Activated naive CD8-positive, alpha-beta T cell treated with anti-CD3 and anti-CD28 coated beads for 36 hours (primary cell): ENCODE data around the gene CTAGE8. TPM values are rescaled to one million over a fixed set of nuclear protein-coding genes. Genes with fewer than 3 reads are reported as not detected.
"Not testable (repeated sequence)": the region's sequence is repeated elsewhere in the genome, so short reads cannot be mapped to it uniquely, and the experiment has no call there.

Source experiments
- DNase-seq: peaks from one replicate; pipeline ENCODE4 v3.0.0; 2021
- H3K27ac Mint-ChIP-seq: one replicate; pipeline ENCODE4 v1.8.0; 2022; ENCODE audit warnings: mild to moderate bottlenecking, moderate library complexity, mixed read lengths
- H3K27me3 Mint-ChIP-seq: one replicate; pipeline ENCODE4 v1.8.0; 2022; ENCODE audit warnings: mild to moderate bottlenecking, mixed read lengths
- H3K36me3 Mint-ChIP-seq: one replicate; pipeline ENCODE4 v1.8.0; 2021; ENCODE audit warnings: mild to moderate bottlenecking, mixed read lengths
- H3K4me1 Mint-ChIP-seq: one replicate; pipeline ENCODE4 v1.8.0; 2021; ENCODE audit warnings: mixed read lengths
- H3K4me3 Mint-ChIP-seq: one replicate; pipeline ENCODE4 v1.8.0; 2022; ENCODE audit warnings: mild to moderate bottlenecking, moderate library complexity, mixed read lengths
- H3K9me3 Mint-ChIP-seq: one replicate; pipeline ENCODE4 v1.8.0; 2022; ENCODE audit warnings: mixed read lengths
- total RNA-seq, 2 experiments: library from RNA; stranded (reverse); gene quantifications; one replicate each; pipeline ENCODE4 v1.2.3, GENCODE V29; 2021

CTAGE8 gene, protein sequence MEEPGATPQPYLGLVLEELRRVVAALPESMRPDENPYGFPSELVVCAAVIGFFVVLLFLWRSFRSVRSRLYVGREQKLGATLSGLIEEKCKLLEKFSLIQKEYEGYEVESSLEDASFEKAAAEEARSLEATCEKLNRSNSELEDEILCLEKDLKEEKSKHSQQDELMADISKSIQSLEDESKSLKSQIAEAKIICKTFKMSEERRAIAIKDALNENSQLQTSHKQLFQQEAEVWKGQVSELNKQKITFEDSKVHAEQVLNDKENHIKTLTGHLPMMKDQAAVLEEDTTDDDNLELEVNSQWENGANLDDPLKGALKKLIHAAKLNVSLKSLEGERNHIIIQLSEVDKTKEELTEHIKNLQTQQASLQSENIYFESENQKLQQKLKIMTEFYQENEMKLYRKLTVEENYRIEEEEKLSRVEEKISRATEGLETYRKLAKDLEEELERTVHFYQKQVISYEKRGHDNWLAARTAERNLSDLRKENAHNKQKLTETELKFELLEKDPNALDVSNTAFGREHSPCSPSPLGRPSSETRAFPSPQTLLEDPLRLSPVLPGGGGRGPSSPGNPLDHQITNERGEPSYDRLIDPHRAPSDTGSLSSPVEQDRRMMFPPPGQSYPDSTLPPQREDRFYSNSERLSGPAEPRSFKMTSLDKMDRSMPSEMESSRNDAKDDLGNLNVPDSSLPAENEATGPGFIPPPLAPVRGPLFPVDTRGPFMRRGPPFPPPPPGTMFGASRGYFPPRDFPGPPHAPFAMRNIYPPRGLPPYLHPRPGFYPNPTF
- total RNA-seq, result 1 to 10 TPM in 1 of 2 experiments, not detected in 1; 1.9 TPM

- not testable (repeated sequence) for H3K4me1 Mint-ChIP-seq, DNase-seq, H3K9me3 Mint-ChIP-seq, H3K4me3 Mint-ChIP-seq, H3K27ac Mint-ChIP-seq, H3K27me3 Mint-ChIP-seq, H3K36me3 Mint-ChIP-seq
Measured at GRCh38 chr7:144269188-144269587, at the start of gene CTAGE8. CTAGE8 (minus strand) TSS chr7:144269288; CDS start chr7:144269250, 38 bp downstream.

GRCh38 chr7:144317537-144317936 is 48.4 kb upstream of the CTAGE8 start:
- not testable (repeated sequence) for H3K27ac Mint-ChIP-seq, H3K4me1 Mint-ChIP-seq, DNase-seq, H3K27me3 Mint-ChIP-seq, H3K9me3 Mint-ChIP-seq, H3K36me3 Mint-ChIP-seq, H3K4me3 Mint-ChIP-seq

GRCh38 chr7:144311872-144312469 is 42.9 kb upstream of the CTAGE8 start, which contains the start of gene OR2A1:
OR2A1 (plus strand) TSS chr7:144312419; CDS start chr7:144318125, 5,706 bp downstream.
- not testable (repeated sequence) for H3K9me3 Mint-ChIP-seq, DNase-seq, H3K4me3 Mint-ChIP-seq, H3K27ac Mint-ChIP-seq, H3K36me3 Mint-ChIP-seq, H3K27me3 Mint-ChIP-seq, H3K4me1 Mint-ChIP-seq

- not testable (repeated sequence) for H3K4me1 Mint-ChIP-seq, H3K36me3 Mint-ChIP-seq, H3K4me3 Mint-ChIP-seq, DNase-seq, H3K27me3 Mint-ChIP-seq, H3K27ac Mint-ChIP-seq, H3K9me3 Mint-ChIP-seq
Measured at GRCh38 chr7:144311218-144311617, 42.1 kb upstream of the CTAGE8 start.

DNA sequence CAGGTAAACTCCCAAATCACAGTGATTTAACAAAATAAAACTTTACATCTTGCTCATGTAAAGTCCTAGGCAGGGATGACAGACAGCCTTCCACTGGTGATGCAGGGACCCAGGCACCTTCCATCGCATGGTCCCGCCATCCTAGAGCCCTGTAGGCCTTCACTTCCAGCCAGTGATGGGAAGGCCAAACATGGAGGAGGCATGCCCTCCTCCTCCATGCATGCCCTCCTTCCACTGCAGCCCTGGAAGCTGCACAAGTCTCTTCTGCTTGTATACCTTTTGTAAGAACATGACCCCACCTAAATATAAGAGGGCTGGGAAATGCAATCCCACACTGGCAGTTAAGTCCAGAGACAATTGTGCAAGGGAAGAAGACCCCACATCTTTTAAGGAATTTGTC is 40.6 kb upstream of the CTAGE8 start:
- H3K27me3 Mint-ChIP-seq, DNase-seq, H3K4me1 Mint-ChIP-seq, H3K27ac Mint-ChIP-seq, H3K4me3 Mint-ChIP-seq, H3K36me3 Mint-ChIP-seq, H3K9me3 Mint-ChIP-seq: not testable (repeated sequence)

- H3K36me3 Mint-ChIP-seq, H3K4me1 Mint-ChIP-seq, H3K27me3 Mint-ChIP-seq, DNase-seq, H3K9me3 Mint-ChIP-seq, H3K27ac Mint-ChIP-seq, H3K4me3 Mint-ChIP-seq: not testable (repeated sequence)
Measured at GRCh38 chr7:144305156-144305555, 36.1 kb upstream of the CTAGE8 start.

- H3K27me3 Mint-ChIP-seq, H3K4me1 Mint-ChIP-seq, H3K27ac Mint-ChIP-seq, H3K36me3 Mint-ChIP-seq, H3K4me3 Mint-ChIP-seq, DNase-seq, H3K9me3 Mint-ChIP-seq: not testable (repeated sequence)
Measured at GRCh38 chr7:144303607-144304006, 34.5 kb upstream of the CTAGE8 start.

DNA sequence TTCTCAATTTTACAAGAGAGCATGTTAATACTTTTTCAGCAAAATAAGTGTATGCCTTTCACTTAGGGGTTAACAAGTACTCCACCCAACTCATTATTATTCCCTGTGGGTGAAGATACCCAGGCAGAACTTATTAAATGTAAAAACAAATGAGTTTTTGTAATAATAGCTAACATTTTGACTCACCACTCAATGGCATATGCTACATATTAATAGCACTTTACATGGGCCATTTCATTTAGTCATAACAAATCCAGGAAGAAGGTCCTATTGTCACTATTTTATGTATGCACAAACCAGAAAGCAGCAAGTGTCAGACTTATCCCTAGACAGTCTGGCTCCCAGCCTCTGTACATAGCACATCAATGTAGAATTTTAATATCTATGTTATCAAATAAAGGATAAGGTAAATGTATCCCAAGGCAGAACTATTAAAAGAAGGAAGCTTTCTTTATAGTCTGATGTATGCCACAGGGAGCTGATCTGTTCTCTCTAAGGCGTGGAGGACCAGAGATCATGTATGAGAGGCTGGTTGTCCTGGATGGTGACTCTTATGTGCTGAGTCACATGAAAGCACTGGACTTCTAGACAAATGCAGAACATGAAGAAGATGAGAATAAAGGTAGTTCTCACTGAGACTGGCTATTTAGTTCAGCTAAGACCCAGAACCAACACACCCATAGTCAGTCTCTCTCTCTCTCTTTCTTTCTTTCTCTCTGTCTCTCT is 33.7 kb upstream of the CTAGE8 start:
- not testable (repeated sequence) for H3K27me3 Mint-ChIP-seq, H3K9me3 Mint-ChIP-seq, H3K4me1 Mint-ChIP-seq, DNase-seq, H3K36me3 Mint-ChIP-seq, H3K4me3 Mint-ChIP-seq, H3K27ac Mint-ChIP-seq

- not testable (repeated sequence) for H3K9me3 Mint-ChIP-seq, H3K36me3 Mint-ChIP-seq, H3K27me3 Mint-ChIP-seq, H3K27ac Mint-ChIP-seq, DNase-seq, H3K4me1 Mint-ChIP-seq, H3K4me3 Mint-ChIP-seq
Measured at GRCh38 chr7:144293794-144294499, 24.9 kb upstream of the CTAGE8 start.

- H3K27me3 Mint-ChIP-seq, H3K27ac Mint-ChIP-seq, H3K9me3 Mint-ChIP-seq, DNase-seq, H3K36me3 Mint-ChIP-seq, H3K4me3 Mint-ChIP-seq, H3K4me1 Mint-ChIP-seq: not testable (repeated sequence)
Measured at GRCh38 chr7:144292384-144293161, 23.5 kb upstream of the CTAGE8 start.

- H3K9me3 Mint-ChIP-seq, H3K27ac Mint-ChIP-seq, DNase-seq, H3K4me1 Mint-ChIP-seq, H3K36me3 Mint-ChIP-seq, H3K27me3 Mint-ChIP-seq, H3K4me3 Mint-ChIP-seq: not testable (repeated sequence)
Measured at GRCh38 chr7:144291607-144292006, 22.5 kb upstream of the CTAGE8 start.

DNA sequence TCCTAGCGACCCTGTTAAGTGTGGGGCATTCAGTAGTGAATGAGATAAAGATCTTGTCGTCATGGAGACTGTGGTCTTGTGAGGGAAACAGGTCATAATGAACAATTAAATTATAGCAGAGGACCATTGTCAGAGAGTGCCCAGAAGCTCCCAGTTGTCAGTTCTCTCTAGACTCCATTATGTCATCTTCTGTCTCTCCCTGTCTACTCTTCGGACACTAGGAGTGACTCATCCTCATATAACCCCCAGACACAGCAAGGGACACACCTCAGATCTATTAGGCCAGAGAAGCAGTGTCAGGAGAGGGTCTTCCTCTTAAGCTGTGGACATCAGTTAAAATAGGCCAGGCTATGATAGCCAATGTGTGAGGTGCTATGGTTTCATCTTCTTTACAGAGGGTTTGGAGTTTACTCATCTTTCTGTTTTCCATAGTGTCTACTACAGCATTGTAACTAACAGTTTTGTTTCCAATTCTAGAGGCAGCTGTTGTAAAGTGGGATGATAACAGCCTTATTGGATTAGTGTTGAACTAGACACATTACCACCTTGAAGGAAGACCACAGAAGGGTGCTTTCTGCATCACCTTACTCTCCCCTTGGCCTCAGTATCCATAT is 18.2 kb upstream of the CTAGE8 start:
- not testable (repeated sequence) for H3K4me3 Mint-ChIP-seq

DNA sequence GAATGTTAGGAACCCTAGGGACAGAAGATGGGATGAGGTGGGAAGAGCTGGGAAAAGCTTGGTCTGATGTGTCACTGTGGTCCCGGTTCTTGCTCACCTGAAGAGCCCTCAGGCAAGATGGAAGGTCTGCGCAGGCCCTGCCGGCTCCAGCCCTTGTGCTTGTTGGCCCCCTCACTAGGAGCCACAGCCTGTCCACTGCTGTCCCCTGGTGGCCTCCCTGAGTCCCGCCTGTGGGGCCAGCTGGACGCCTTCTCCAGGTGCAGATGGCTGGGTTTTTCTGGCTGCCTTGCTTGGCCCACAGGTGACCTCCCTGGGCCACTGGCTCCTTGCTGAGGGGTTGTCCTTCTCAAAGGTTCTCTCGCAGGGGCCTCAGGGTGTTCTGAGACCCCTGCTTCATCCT is 14.6 kb upstream of the CTAGE8 start:
- not testable (repeated sequence) for H3K36me3 Mint-ChIP-seq, DNase-seq, H3K27ac Mint-ChIP-seq, H3K27me3 Mint-ChIP-seq, H3K9me3 Mint-ChIP-seq, H3K4me1 Mint-ChIP-seq, H3K4me3 Mint-ChIP-seq

More for the DNA sequence above, 18.2 kb upstream of the CTAGE8 start:
- not testable (repeated sequence) for H3K4me1 Mint-ChIP-seq, H3K36me3 Mint-ChIP-seq, H3K27me3 Mint-ChIP-seq, H3K27ac Mint-ChIP-seq, DNase-seq, H3K9me3 Mint-ChIP-seq

DNA sequence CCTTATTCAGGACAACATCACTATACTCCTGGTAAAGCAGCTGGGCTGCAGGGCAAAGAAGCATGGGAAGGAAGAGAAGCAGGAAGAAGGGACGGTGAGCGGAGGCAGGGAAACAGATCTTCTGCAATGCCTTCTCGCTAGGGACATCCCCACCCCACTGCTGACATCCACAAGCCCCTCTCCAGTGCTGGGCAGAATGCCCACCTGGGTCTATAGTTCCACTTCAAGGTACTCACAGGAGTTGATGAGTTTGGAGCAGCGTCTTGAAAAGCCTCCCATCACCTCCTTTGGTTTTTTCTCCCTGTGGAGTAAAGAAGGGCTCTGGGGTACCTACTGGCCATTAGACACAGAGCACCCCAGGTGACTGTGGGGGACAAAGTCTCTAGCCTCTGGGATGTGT is 13.4 kb upstream of the CTAGE8 start:
- not testable (repeated sequence) for H3K27ac Mint-ChIP-seq, H3K4me3 Mint-ChIP-seq, H3K27me3 Mint-ChIP-seq, H3K9me3 Mint-ChIP-seq, H3K4me1 Mint-ChIP-seq, DNase-seq, H3K36me3 Mint-ChIP-seq
